ENCODE measurements around the gene PORCN.

PORCN gene

GRCh38 chrX:48508400-48509244 lies at the start of gene PORCN:
PORCN (plus strand) TSS chrX:48508992; CDS start chrX:48509821, 829 bp downstream.
- DNase-seq (ENCODE audit: low read depth), result no peak

GRCh38 chrX:48459483-48459882 lies 49.3 kb upstream of the PORCN start:
- no peak for DNase-seq (ENCODE audit: low read depth)

- DNase-seq (ENCODE audit: low read depth), result no peak
Measured at GRCh38 chrX:48460031-48460430, 48.8 kb upstream of the PORCN start.

- no peak for DNase-seq (ENCODE audit: low read depth)
Measured at GRCh38 chrX:48460606-48461005, 48.2 kb upstream of the PORCN start.

DNA sequence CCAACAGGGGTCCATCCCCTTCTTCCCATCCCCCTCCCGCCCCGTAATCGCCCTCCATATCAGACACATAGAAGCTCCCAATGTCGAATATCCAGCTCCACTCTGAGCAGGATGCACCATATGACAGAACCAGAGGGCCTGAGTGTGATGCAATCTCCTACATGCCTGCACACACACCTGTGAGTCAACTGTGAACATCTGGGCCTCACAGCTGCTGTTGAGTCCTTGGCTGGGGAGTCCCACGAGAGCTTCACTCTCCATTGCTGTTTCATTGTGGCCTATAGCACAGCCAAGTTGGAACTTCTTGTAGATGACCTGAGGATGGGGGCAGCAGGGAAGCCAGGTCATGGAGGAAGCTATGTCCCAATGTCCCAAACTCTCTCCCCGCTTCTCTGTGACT lies 47.0 kb upstream of the PORCN start:
- DNase-seq (ENCODE audit: low read depth), result no peak

DNA sequence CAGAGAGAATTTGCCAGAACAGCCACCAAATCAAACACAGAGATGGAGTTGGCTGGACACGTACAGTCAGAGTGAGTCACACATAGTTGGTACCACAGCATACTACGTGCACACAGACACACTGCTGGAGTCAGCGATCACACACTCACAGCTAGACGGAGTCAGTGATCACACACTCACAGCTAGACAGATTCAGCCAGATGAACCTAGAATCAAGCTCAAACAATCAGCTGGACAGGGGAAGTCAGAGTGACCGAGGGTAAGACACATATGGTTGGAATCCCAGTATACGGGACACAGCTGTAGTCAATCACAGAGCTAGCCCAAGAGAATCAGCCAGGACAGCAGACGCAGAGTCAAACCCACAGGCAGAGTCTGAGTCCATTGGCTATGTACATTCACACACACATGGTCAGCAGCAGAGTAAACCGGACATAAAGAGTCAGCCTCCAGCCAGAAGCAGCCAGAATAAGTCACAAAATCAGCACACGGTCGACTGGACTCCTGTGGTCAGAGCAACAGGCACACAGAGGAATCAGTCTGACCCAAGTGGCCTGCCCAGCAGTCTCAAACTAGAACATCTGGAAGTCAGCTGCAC lies 43.4 kb upstream of the PORCN start:
- DNase-seq (ENCODE audit: low read depth), result peak; percentile 72

DNA sequence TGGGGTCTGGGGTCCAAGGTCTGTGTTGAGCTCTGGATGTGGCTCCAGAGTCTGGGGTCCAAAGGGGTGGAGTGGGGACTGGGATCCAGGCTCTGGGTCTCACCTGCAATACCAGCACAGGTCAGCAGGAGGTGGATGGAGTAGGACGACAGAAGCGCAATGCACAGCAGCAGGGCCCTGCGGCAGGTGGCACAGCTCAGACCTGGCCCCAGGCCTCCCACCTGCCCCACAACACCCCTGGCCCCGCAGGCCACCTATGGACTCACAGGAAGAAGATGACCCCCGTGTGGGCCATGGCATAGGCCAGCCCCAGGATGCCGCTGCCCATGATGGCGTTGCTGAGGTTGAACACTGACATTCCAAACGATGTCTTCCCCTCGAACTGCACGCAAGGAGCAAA lies 42.1 kb upstream of the PORCN start:
- no peak for DNase-seq (ENCODE audit: low read depth)

- no peak for DNase-seq (ENCODE audit: low read depth)
Measured at GRCh38 chrX:48467281-48467761, 41.5 kb upstream of the PORCN start.

DNA sequence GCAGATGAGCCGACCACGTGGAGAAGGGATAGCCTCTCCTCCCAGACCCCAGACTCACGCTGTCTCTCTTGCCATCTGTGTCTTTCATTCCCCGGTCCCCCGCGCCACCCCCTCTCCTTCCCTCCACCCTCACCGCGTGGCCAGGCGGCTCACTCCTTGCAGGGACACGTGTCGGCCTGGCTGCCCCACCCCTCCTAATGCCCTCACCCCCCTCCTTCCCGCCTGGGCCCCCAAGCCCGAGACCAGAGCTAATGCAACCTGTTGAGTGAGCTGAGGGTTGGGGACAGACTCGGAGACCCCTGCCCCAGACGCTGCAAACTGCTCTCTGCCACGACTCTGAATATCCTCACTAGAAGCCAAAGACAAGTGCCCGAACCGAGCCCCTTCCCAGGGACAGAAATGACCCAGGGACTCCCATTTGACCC lies 40.5 kb upstream of the PORCN start:
- no peak for DNase-seq (ENCODE audit: low read depth)

GRCh38 chrX:48468693-48469691 lies 39.8 kb upstream of the PORCN start:
- no peak for DNase-seq (ENCODE audit: low read depth)

GRCh38 chrX:48470110-48470832 lies 38.5 kb upstream of the PORCN start, which contains the start of gene SLC38A5:
SLC38A5 (minus strand) TSS chrX:48470260; CDS start chrX:48467924, 2,336 bp downstream.
- DNase-seq (ENCODE audit: low read depth), result no peak

DNA sequence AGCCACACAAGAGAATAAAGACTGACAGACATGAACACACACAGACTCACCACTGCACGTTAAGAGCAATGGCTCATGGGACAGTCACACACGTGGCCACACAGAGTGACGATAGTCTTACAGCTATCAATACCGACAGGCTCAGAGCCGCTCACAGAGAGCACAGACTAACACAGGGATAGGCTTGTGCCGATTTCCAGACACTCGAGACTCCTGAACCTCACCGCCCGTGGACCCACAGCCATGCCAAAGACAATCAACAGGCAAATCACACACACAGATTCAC lies 38.0 kb upstream of the PORCN start:
- no peak for DNase-seq (ENCODE audit: low read depth)

GRCh38 chrX:48471504-48471903 lies 37.3 kb upstream of the PORCN start:
- DNase-seq (ENCODE audit: low read depth), result no peak

DNA sequence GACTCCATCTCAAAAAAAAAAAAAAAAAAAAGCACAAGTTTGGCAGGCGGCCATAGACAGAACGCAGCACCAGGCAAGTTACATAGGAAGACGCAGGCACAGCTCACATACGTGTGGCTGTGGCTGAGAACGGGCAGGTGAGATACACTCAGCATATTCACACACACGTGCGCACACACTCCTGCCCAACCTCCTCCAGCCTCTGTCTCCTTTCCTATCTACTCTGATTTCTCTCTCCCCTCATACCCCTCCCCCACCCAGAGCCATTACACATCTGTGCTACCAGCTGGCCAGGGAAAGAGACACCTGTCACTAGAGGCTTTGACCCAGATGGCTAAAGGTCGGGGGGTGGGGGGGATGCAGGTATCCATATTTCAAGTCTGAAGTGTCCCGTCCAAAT lies 36.6 kb upstream of the PORCN start:
- no peak for DNase-seq (ENCODE audit: low read depth)

- no peak for DNase-seq (ENCODE audit: low read depth)
Measured at GRCh38 chrX:48472851-48473703, 35.7 kb upstream of the PORCN start.

- DNase-seq (ENCODE audit: low read depth), result no peak
Measured at GRCh38 chrX:48473704-48473990, 35.1 kb upstream of the PORCN start.

- no peak for DNase-seq (ENCODE audit: low read depth)
Measured at GRCh38 chrX:48474127-48474526, 34.7 kb upstream of the PORCN start.

DNA sequence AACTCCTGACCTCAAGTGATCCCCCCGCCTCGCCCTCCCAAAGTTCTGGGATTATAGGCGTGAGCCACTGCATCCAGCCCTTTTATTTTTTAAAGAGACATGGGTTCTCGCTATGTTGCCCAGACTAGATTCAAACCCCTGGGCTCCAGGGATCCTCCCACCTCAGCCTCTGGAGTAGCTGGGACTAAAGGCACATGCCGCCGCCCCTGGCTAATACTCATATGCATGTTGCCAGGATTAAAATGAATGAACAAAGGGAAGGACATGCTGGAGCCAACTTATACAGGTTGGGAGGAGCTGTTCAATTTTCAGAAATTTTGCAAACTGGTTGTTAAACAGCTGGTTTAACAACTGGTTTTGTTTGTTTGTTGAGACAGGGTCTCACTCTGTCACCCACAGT lies 34.2 kb upstream of the PORCN start:
- DNase-seq (ENCODE audit: low read depth), result no peak

DNA sequence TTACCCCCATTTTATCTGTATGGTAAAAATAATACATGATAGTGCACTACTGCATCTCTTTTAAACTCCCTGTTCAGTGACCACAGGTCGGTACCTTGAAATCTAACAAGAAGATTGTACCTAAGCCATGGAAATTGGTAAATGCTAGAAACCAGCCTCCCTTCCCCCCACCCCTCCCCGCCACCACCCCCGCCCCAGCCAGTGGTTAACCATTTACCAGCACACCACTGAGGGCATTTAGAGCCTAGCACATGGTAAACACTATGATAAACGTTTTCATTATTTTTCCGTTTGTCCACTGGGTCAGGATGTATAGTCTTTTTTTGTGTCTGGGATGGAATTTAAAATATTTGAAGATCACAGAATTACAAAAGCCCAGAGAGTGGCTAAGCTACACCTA lies 33.5 kb upstream of the PORCN start:
- DNase-seq (ENCODE audit: low read depth), result no peak

- peak; percentile 82 for DNase-seq (ENCODE audit: low read depth)
Measured at GRCh38 chrX:48475774-48476577, 32.8 kb upstream of the PORCN start, which contains the start of gene FTSJ1. FTSJ1 (plus strand) TSS chrX:48476199; CDS start chrX:48478048, 1,849 bp downstream.
